Testis (tissue), 2 donors: ENCODE results near the gene FLAD1.

Experiments
- POLR2A ChIP-seq: fragments of 450-650 bp; IDR thresholded peaks from one replicate; pipeline ENCODE4 v1.6.1; 2017; ENCODE audit warnings: antibody characterized with exemption, mild to moderate bottlenecking, moderate library complexity
- TF ChIP-seq, protein P1 (sequence below), 3 experiments: fragments of 450-650 bp in 2 of 3; fragments of 200-600 bp in 1 of 3; sonication (generic) in 1 of 3; IDR thresholded peaks; one replicate each; pipeline ENCODE4 v1.5.1; 2016 to 2019; ENCODE audit warnings: antibody characterized with exemption in 3 of 3, mild to moderate bottlenecking in 2 of 3, moderate library complexity in 1 of 3

DNA sequence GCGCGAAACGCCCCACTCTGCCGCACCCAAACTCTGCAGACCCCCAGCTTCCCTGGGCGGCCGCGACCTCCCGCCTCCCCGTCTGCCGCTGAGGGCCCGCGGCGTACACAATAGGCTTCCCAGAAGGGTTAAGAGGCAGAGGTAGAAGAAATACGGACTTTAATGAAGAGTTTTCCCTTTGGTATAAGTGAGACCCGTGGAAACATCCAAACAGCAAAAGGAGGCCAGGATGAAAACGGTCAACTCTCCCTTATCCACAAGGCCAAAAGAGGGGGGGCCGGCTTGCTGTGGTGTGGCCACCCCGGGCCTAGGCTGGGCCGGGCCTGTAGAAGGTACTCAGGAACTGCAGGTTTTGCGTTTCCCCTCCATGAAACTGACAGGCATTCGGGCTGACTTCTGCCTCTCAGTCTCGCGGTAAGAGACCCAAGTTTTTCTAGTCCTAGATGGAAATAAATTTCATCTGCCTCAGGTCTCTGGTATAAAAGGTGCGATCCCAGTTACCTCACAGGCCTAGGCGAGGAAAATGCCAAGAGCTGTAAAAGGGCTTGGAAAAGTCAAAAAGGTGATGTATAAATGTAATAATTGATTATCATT lies 20.9 kb upstream of the FLAD1 start:
- TF ChIP-seq, protein P1, sequence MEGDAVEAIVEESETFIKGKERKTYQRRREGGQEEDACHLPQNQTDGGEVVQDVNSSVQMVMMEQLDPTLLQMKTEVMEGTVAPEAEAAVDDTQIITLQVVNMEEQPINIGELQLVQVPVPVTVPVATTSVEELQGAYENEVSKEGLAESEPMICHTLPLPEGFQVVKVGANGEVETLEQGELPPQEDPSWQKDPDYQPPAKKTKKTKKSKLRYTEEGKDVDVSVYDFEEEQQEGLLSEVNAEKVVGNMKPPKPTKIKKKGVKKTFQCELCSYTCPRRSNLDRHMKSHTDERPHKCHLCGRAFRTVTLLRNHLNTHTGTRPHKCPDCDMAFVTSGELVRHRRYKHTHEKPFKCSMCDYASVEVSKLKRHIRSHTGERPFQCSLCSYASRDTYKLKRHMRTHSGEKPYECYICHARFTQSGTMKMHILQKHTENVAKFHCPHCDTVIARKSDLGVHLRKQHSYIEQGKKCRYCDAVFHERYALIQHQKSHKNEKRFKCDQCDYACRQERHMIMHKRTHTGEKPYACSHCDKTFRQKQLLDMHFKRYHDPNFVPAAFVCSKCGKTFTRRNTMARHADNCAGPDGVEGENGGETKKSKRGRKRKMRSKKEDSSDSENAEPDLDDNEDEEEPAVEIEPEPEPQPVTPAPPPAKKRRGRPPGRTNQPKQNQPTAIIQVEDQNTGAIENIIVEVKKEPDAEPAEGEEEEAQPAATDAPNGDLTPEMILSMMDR (IDR thresholded peaks at IDR 0.05) = no peak
- no peak for TF ChIP-seq POLR2A
